Measurements from ENCODE around the gene GPANK1.

DNA sequence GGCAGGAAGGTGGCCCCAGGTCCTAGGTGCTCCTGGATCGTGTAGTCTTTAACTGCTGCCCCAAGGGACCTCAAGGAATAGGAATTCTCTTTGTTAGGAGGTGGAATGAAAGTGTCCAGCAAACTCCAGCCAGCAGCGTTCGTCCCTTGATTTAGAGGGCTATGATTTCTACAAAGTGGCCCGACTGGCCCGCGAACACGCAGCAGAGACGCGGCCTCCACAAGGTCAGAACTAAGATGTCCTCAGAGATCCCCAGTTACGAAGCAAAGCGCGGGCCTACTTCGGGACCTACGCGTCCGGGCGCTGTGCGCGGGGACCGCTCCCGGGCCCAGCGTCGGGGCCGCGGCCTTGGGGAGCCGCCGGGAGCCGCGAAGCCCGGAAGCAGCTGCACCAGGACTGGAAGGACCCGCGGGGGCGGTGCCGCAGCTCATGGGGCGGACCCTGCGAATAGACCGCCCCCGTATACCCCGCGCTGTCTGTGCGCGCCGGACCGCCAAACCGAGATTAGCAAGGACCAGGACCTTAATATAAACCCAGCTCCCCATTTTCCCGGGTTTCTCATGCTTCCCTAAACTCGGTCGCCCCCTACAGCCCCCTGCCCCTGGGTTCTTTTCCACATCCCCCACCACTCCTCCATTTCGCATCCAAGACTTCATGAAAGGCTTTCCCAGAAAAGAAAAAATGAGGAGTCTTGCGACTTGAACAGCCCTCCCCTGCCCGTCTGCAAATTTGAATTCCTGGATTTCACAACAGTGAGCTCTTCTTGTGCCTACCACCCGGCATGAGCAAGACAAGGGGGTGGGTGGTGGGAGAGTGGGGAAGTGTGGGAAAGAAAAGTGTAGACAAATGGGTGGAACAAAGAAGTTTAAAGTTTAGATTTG is 4.2 kb downstream of the GPANK1 start, which contains the start of gene C6orf47:
- TF ChIP-seq, protein P1, sequence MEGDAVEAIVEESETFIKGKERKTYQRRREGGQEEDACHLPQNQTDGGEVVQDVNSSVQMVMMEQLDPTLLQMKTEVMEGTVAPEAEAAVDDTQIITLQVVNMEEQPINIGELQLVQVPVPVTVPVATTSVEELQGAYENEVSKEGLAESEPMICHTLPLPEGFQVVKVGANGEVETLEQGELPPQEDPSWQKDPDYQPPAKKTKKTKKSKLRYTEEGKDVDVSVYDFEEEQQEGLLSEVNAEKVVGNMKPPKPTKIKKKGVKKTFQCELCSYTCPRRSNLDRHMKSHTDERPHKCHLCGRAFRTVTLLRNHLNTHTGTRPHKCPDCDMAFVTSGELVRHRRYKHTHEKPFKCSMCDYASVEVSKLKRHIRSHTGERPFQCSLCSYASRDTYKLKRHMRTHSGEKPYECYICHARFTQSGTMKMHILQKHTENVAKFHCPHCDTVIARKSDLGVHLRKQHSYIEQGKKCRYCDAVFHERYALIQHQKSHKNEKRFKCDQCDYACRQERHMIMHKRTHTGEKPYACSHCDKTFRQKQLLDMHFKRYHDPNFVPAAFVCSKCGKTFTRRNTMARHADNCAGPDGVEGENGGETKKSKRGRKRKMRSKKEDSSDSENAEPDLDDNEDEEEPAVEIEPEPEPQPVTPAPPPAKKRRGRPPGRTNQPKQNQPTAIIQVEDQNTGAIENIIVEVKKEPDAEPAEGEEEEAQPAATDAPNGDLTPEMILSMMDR (IDR thresholded peaks at IDR 0.05), result no peak
- TF ChIP-seq EP300 (IDR thresholded peaks at IDR 0.05) (no peak), POLR2A (IDR thresholded peaks at IDR 0.05; ENCODE audit: low read depth) (peak; percentile 89)
